SKM-1 (cell line): ENCODE measurements around the gene TRPV4.
A peak's percentile ranks its signal among the peaks of the same experiment; 100 is the strongest.
"Not testable (repeated sequence)": the region's sequence is repeated elsewhere in the genome, so short reads cannot be mapped to it uniquely, and the experiment has no call there.

Experiments
- DNase-seq: peaks from one replicate; lab custom pipeline; 2025; ENCODE audit not compliant: unreplicated experiment; lab: John Stamatoyannopoulos, UW

TRPV4 gene

DNA sequence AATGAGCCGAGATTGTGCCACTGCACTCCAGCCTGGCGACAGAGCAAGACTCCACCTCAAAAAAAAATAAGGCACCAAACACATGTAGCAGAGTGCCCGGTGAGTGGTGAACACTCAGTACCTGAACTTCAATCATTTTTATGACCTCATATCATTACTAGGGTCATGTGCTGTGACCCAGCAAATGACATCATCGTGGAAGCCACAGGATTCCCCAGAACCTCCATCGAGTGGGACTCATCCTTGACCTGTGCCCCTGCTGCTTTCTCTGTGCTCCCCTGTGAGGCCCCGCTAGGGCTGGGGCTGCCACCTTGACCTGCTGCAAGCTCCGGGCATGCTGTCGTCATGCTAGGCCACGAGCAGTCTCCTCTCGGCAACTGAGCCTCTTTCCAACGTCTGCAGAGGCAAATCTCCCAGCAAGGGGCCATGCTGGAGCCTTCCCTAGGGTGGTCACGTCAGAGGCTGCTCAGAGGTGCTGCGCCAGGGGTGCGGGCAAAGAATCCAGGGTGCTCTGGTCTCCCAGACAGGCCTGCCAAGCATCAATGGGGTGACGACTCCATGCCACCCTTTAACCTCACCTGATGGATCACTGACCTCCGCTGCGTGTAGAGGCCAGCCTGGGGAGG is 28.6 kb upstream of the TRPV4 start:
- DNase-seq, result no peak

DNA sequence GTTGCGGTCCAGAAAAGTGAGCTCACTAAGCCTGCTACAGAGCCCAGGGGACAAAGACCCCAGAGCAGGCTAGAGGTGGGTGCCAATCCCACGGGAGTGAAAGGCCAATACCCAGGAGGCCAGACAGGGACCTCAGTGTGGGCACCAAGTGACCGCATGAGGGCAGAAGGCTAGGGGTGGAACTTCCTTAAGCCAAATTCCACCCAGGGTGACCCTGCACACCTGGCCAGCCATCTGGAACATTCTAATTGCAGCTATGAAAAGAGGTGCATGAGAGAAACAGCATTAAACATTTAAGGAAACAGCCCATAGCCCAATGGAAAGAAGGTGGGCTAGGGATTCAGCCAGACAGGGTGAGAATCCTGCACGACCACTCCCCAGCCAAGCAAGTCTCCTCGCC is 27.8 kb upstream of the TRPV4 start:
- no peak for DNase-seq

DNA sequence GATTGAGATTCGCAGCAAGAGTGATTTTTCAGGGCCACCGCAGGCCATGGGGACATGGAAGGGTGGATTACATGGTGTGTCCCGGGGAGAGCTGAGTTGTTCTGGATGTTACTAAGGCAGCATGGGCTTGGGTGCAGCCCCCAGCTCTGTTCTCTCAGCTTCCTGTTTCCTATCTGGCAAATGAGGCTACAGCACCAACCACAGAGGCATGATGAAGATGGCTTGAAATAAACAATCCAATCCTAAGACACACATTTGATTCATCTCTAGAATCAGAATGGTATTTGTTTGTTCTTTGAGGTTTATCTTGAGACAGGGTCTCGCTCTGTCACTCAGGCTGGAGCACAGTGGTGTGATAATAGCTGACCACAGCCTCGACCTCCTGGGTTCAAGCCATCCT is 25.6 kb upstream of the TRPV4 start:
- DNase-seq, result no peak

DNA sequence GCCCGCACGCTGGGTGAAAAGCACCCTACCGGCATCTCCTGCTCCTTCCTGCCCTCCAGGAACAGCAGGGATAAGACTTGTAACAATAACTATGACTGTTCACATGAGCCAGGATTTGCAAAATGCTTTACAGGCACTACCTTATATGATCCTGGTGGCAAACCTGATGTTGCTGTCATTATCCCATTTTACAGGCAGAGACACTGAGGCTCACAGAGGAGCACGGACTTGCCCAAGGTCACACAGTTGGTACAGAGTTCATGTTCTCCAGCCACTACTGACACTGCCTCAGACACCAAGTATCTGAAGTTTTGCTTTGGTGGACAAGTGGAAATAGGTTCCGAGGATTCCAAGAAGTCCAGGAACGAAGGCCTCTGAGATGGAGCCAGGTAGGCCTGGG is 24.5 kb upstream of the TRPV4 start:
- DNase-seq, result no peak

DNA sequence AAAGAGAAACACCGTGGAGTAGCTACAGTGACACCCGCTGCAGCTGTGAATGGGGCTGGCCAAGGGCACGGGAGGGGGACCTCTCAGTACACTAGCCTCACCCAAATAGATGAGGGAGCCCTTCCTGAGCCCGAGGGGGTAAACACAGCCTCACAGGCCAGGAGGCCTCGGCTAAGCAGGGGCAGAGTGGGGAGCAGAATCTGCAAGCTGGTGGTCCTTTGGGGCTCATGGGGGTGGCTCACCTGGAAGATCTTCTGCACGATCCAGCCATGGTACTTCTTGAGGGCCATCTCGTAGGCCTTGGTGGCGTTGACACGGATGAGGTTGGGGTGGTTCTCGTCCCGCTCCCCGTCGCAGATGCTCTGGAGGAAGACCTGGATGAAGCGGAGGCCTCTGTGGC is 22.2 kb upstream of the TRPV4 start:
- no peak for DNase-seq

DNA sequence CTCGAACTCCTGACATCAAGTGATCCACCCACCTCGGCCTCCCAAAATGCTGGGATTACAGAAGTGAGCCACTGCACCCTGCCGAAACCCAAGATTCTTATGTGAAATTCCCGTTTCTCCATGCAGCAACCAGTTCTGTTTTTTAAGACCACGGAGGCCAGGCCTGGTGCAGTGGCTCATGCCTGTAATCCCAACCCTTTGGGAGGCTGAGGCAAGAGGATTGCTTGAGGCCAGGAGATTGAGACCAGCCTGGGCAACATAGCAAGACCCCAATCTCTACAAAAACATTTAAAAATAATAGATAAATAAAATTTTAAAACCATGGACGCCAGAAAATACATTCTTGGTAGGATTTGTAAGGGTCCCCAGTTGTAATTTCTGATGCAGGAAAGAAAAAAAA is 17.3 kb upstream of the TRPV4 start:
- DNase-seq, result not testable (repeated sequence)

DNA sequence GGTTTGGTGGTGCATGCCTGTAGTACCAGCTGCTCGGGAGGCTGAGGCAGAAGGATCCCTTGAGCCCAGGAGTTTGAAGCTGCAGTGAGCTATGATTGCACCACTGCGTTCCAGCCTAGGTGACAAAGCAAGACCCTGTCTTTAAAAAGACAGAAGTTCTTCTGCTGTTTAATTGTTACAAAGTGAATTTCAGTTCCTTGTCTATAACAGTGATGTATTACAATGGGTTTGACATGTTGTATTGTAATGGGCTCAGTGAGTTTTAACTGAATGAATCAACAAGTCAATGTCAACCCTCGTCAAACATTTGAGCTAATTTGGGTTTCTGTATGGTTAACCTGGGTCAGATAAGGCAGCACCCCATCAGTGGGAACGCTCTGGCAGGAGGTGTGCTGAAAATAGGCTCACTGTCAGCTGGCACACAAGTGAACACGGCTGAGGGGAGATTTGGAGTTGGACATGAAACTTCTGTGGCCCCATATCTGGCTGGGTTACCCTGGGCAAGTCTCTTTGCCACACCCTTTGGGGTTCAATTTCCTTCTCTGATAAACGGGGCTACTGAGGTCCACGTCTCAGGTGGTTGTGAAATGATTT is 14.0 kb upstream of the TRPV4 start:
- DNase-seq, result no peak

DNA sequence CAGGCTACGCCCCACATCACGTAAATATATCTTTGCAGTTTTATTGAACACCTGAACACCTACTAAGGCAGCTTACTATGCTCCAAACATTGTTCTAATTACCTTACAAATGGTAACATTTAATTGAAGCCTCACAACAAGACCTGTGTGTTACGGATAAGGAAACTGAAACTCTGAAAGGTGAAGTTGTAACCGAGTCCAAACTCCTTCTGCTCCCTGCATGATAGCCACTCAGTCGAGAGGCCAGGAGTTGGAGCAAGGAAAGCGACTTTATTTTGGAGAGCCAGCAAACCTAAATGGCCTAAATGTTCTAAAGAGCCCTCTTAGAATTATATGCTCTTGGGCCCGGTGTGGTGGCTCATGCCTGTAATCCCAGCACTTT is 12.6 kb upstream of the TRPV4 start:
- DNase-seq, result no peak

DNA sequence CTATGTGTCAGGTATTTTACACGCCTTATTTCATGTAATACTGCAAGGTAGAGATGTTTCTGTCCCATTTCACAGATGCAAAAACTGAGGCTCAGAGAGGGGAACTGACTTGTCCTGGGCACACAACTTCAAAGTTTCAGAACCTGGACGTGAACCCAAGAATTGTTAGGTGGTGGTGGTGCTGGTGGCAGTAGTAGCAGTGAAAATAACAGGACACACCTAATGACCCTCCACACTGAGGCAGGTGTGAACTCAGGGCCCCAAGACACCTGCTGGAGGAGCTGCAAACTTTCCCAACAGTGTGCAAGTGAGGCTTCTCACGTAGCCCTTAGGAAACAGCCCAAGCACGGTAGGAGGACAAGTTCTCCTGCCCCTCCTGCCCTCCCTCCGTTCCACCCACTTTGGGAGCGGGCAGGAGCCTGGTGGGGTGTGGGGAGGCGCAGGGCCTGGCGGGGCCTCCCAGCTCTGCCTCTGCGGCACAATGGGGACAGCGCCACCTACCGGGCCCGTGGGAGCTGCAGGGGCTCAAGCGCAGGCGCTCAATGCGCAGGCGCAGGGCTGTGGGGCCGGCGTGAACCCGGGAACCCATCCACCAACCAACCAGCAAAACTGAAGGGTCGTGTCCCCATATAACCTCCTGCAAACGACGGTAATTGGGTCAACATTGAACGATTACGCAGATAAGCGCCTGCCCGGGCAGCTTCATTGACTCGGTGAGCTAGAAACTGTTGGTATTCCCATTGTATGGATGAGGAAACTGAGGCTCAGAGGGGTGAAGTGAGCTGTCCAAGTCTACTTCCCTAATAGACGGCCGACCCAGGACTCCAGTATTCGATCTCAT is 12.0 kb upstream of the TRPV4 start:
- peak; percentile 16 for DNase-seq

DNA sequence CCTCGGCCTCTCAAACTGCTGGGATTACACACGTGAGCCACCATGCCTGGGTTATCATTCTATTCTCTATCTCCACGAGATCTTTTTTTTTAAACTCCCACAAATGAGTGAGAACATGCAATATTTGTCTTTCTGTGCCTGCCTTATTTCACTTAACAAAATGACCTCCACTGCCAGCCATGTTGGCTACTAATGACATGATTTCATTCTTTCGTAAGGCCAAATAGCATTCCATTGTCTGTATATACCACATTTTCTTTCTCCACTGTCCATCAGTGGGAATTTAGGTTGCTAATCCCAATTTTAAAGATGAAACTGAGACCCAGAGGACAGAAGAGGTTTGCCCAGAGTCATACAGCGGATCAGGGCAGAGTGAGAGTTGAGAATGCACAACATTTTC is 10.9 kb upstream of the TRPV4 start:
- DNase-seq, result no peak

DNA sequence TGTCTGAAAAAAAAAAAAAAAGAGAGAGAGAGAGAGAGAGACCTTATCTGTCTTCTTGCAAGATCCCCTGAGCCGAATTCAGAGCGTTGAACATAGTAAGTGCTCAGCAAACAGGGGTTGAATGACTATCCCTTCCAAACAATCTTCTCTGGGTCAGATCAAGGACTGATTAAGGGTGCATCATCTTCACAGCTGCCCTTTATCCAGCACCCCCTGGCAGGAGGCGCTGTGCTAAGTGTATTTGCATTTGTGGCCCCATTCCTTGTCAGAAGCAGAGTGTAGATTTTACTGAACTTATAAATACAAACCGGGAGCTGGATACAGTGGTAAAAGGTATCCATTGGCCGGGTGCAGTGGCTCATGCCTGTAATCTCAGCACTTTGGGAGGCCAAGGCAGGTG is 8.8 kb upstream of the TRPV4 start:
- DNase-seq, result no peak

DNA sequence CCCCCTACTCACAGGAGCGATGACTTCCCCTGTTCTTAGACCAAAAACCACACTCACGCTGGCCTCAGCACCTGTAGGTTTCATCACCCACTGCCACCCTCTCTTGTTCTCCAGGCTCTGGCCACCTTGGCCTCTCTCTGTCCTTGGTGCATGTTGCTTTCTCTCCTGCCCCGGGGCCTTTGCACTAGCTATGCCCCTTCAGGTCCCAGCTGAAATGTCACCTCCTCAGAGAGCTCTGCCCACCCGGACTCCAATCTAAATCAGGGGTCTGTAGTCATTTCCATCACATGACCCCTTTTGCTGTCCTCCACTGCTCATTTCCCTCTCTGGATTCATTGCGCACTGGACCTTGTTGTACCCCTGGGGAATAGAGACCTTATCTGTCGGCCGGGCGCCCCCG is 8.2 kb upstream of the TRPV4 start:
- no peak for DNase-seq

DNA sequence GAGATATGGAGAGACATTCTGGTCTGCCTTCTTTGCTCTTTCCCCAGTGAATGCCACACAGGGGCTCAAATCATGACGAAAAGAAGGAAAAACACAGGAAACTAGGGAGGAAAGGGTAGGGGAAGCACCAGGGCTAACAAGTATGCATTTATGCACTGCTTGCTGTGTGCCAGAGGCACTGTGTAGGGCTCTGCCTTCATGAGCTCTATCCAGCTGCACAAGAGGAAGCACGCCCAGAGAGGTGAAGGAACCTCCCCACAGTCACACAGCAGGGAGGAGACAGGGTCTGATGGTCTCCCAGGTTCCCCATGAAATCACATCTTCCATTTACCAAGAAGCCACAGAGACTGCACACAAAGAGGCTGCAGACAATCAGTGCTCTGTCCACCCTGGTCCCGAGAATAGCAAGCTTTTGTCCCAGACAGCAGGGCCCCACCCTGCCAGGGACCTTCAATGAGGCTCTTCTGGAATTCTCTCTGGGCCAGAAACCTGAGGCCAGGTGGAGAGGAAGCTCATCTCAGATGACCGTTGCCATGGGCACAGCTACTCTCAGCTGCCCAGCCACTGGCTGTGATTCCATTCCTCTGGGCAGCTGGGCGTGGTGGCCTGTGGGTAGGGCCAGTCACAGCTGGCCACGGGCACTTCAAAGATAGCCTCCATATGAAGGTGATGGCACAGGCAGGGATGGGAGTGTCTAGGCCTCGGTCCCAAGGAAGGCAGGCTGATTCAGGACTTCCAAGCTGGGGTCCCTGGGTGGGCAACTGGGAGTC is 7.3 kb upstream of the TRPV4 start:
- DNase-seq, result no peak

DNA sequence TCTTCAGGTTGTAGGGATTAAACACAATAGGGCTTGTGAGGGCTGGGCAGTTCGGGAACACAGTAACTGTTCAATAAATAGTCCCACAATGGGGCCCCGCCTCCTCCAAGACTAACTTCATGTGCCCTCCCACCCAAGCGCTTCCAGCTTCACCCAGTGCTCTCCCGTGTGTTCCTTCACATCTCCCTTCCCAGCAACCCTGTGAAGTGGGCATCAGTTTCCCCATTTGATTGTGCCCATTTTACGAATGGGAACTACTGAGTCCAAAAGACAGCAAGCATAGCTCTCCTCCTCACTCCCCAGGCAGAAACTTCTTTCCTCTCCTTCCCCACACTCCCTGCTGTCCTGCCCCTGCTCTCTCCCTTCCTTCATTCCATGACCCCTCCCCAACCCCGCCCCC is 6.2 kb upstream of the TRPV4 start:
- no peak for DNase-seq

DNA sequence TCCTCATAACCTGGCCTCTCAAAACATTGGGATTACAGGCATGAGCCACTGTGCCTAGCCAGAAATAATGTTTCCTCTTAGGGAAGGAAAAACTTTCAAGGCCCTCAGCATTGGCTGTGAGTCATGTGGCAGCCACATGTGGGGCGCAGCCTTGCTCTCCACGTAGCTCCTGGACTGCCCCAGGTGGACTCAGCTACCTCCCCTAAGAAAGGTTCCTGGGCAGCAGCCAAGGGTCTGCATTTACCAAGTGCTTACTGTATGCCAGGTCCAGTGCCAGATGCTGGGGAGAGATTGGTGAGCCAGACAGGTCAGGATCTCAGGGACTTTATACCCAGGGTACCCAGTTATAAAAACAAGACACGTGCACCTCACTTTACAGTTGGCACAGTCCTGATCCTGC is 3.7 kb upstream of the TRPV4 start:
- DNase-seq, result no peak

DNA sequence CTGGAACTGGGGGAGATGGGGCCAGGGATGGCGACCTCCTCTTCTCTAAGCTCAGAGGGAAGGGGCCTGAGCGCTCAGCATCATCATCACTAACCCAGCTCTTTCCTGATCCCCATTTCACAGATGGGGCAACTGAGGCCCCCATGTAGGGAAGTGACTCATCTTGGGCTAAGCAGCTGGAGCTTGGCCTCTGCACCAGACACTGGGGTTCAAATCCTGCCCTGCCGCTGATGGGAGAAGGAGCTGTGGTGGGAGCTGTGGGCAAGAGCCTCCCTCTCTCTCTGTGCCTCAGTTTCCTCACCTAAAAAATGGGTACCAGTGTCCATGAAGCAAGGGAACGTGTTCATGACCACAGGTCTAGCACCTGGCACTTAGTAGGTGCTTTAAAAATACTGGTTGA is 2.6 kb upstream of the TRPV4 start:
- DNase-seq, result no peak

DNA sequence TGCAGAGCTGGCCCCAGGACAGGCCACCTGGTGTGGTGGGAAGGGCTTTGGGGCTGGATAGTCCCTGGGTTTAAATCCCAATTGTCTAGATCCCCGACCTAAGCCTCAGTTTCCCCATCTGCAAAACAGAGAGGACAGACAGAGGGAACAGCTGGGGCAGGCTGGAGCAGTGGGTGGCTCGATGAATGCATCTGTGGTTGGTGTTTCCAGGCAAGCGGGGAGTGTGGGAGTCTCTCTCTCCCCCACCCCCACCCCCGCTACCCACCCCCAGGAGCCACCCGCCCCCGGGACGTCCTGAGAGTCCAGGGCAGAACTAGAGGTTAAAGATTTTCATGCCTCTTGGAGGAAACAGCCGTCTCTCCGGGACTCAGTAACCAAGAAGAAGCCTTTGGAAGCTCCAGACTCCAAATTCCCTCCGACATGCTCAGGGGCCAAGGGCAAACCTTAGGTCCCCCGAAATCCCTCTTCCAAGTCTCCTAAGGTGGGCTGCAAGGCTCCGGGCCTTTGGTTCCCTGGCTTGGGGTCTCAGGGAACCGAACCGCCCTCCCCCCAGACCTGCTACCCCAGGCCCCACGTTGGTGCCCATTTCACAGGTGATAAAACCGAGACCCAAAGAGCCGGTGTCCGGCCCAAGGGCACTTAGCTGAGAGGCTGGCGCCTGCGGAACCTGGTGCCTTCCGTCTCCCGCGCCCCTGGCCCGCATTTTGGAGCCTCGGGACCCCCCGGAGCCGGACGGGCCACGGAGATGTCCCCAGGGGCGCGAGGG is 474 bp downstream of the TRPV4 start:
- no peak for DNase-seq

DNA sequence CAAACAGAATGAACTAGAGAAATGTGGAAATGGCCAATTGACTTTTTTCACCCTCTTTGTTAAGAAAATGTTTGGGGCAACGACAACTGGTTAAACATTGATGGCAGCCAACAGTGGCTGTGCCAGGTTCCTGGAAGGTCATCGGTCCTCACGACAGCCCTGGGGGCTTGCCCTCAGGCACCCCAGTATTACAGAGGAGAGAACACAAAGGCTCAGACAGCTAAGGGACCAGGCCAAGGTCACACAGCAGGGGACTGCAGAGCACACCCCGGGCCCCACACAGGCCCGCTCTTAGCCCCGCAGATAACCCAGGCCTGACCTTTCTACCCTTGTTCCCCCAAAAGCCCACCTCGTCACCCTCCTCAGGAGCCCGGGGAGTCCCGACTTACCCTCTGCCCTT is 1.3 kb downstream of the TRPV4 start:
- DNase-seq, result no peak

DNA sequence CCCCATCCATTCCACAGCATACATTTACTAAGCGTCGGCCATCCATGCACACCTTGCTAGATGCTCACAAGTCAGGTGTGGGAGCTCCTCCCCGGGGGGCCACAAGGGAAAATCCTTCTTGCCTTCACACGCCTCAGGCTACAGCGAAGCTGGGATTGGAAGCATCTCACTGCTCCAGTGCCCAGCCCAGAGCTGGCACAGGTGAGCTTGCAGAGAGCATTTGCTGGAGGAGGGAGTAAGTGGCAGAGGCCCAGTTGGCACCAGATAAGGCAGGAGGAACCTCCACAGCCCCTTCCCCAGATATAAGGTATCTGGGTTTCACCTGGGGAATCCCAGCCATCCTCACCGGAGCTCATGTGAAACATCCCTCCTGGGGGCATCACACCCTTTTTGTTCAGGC is 1.8 kb downstream of the TRPV4 start:
- no peak for DNase-seq

DNA sequence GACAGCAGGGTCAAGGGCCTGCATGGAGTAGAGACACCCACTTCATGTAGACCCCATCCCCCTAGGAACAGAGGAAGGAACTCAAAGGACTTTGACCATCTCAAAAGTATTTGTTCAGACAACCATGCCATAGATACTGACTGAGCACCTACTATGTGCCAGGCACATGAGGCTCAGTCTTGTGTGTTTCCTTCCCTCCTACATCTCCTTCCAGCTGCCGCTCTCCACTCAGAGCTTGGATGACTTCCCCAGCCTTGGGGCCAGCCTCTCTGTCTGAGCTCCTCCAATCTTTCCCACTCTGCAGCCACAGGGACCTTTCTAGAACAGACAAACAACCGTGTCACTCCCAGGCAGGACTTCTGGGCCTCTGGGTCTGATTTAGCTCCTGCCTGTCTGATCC is 2.5 kb downstream of the TRPV4 start:
- no peak for DNase-seq

DNA sequence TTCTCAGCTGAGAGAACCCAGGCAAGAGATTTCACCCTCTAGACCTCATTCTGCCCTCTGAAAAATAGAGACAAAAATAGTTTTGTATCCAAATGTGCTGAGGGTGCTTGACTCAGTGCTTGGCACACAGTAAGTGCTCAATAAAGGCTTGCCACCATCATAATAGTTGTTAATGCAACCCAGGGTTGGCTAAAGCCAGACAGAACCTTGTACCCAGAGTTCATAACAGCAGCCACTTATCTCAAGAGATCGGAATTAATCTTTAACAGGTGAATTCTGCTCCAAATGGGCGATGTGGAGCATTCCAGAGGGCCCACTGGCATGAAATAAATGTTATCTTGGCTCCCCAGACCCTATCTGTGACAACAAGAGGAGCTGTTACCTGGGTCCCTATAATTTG is 2.9 kb downstream of the TRPV4 start:
- no peak for DNase-seq
